GM12873 (cell line): Measurements from ENCODE around the gene SRPRB.

ENCODE experiments used
- CTCF ChIP-seq: IDR thresholded peaks from 2 replicates; pipeline ENCODE4 v1.5.1; 2012; ENCODE audit warnings: low read depth, mild to moderate bottlenecking, moderate library complexity, low read length, control low read depth; ENCODE audit not compliant: insufficient read depth; ENCODE audit errors: missing control alignments

The SRPRB gene, protein sequence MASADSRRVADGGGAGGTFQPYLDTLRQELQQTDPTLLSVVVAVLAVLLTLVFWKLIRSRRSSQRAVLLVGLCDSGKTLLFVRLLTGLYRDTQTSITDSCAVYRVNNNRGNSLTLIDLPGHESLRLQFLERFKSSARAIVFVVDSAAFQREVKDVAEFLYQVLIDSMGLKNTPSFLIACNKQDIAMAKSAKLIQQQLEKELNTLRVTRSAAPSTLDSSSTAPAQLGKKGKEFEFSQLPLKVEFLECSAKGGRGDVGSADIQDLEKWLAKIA

DNA sequence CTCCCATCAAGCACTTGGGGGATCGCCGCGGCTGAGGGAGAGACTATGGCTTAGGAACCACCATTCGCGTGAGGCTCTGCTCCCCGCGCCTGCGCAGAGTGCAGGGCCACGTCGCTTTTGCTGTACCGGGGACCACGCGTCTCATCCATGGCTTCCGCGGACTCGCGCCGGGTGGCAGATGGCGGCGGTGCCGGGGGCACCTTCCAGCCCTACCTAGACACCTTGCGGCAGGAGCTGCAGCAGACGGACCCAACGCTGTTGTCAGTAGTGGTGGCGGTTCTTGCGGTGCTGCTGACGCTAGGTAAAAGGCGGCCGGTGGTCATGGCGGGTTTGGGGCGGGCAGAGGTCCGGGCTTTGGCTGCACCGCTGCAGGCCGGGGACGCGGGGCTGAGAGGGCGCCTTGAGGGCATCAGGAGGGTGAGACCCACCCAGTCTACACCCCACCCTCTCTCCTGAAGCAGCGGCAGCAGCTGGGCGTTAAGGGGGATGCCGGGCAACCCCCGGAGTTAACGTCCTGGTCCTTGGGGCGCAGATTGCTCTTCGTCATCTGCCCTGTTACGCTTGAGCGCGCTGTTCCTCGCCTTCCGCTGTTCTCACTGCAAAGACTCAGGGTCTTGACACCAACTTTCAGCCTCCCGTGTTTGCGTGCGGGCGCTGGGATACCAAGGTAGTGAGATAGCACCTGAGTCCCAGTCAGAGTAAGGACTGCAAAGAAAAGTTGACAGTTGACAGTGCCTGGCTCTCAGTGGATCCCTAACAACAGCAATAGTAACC lies at the start of gene SRPRB:
Gene SRPRB, plus strand, starts transcription at position 114 of the 774 bp plus-strand sequence. Its CDS starts 34 bp downstream, at position 148.
- no peak for TF ChIP-seq CTCF

DNA sequence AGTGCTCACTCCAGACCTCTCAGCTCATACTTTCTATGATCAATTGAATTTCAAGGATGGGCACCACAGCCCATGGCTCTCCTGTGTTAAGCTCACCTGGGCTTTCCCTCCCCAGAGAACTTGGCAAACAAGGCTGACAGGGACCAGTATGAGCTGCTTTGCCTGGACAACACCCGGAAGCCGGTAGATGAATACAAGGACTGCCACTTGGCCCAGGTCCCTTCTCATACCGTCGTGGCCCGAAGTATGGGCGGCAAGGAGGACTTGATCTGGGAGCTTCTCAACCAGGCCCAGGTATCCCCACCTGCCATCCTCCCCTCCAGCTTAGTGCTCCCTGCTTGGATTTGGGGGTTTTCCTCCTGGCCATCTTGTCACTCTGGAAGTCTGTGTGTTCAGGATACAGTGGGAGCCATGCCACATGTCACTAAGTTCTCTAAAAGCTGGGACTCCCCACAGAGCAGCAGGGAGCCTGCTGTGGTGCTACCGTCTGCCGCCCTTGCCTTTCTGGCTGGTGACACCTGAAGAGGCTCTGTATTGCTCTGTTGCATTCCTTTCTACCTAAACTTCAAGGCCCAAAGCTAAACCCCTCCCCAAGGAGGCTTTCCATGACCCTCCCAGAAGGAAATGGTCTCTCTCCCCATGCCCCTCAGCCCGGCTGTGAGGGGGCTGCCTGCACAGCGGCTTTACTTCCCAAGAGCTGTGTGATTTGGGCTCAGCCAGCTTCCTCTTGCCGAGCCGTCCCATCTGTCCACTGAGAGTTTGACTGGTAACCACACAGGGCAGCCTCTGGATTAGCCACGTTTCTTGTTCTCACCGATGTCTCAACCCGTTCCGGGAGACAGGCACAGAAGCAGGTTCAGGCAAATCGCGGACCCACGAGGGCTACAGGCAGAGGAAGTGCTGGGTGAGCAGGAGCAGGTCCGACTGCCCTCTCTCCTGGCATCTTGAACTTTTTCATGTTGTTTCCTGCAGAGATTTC lies 48.6 kb upstream of the SRPRB start:
- TF ChIP-seq CTCF: no peak

DNA sequence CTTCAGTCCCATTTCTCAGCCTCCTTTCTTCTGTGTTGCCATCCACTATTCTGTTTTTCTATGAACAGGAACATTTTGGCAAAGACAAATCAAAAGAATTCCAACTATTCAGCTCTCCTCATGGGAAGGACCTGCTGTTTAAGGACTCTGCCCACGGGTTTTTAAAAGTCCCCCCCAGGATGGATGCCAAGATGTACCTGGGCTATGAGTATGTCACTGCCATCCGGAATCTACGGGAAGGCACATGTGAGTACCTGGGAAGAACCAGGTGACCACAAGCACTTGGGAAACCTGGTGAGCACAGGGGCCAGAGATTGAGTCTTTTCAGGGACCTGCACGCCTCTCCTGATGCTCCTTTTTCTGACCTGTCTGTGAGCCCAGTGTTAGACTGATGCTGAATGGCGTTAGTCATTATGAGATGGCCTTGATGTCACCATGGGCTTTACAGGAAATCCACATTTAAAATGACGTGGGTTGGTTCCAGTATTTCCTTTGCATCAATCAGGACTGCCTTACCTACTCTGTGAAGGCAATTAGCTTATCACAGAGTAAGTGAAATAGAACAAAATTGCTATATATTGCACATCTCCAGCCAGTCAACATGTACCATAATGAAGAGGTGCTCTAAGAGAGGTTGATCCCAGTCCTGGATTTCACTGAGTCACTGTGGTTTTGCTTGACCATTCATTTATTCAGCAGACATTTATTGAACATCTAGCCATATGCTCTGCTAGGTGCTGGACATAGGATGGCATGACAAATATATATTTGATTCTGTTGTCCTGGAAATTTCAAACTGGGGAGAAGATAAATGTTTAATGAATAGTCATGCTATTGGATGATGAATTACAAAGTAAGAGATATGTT lies 47.7 kb upstream of the SRPRB start:
- TF ChIP-seq CTCF: no peak

DNA sequence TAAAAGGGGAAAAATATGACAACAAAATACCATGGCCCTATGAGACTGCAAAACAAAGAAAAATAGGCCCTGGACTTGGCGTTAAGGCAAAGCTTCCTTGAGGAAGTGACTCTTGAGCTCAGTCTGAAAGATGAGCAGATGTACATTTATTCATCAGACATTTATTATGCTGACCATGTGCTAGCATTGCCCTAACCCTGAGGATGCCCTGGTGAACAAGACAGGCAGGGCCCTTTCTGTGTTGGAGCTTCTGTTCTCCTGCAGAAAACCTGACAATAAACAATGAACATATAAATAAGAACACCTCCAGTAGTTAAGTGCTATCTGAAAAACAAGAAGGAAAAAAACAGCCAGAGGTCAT lies 47.1 kb upstream of the SRPRB start:
- no peak for TF ChIP-seq CTCF

GRCh38 chr3:133758964-133759739 lies 46.5 kb upstream of the SRPRB start:
- no peak for TF ChIP-seq CTCF

- TF ChIP-seq CTCF: no peak
These were observed 45.8 kb upstream of the SRPRB start for GRCh38 chr3:133759740-133760305.
